Left lung (tissue), 10 donors: ENCODE data around the gene ANK2. TPM values are rescaled to one million over a fixed set of nuclear protein-coding genes. Genes with fewer than 3 reads are reported as not detected.

Source experiments
- ATAC-seq: fragments of 200-7000 bp; cut with Tn5 transposase; one replicate; pipeline ENCODE4 v1.9.1; 2020; ENCODE audit warnings: moderate library complexity
- DNase-seq, 4 donors: peaks; one replicate each; pipeline ENCODE4 v3.0.0-alpha.2; 2013 to 2020
- H3K27ac ChIP-seq, 2 donors: fragments of 200-600 bp; sonication (generic) in 1 of 2; one replicate each; pipeline versions ENCODE4 v1.5.0 to v1.8.0; 2020 to 2021
- H3K27me3 ChIP-seq, 2 donors: fragments of 200-600 bp; sonication (generic) in 1 of 2; one replicate each; pipeline versions ENCODE4 v1.5.0 to v1.8.0; 2020 to 2021
- H3K36me3 ChIP-seq, 2 donors: fragments of 200-600 bp; sonication (generic) in 1 of 2; one replicate each; pipeline versions ENCODE4 v1.5.0 to v1.8.0; 2020 to 2021
- H3K4me1 ChIP-seq, 2 donors: fragments of 200-600 bp; one replicate each; pipeline ENCODE4 v1.8.0; 2021
- H3K4me3 ChIP-seq, 2 donors: fragments of 200-600 bp; sonication (generic) in 1 of 2; one replicate each; pipeline versions ENCODE4 v1.5.0 to v1.8.0; 2020 to 2021; ENCODE audit warnings: mild to moderate bottlenecking in 1 of 2
- H3K9me3 ChIP-seq, 2 donors: fragments of 200-600 bp; sonication (generic) in 1 of 2; one replicate each; pipeline versions ENCODE4 v1.5.0 to v1.8.0; 2020 to 2021
- CTCF ChIP-seq, 2 donors: fragments of 200-600 bp; sonication (generic) in 1 of 2; IDR thresholded peaks; one replicate each; pipeline versions ENCODE4 v1.5.0 to v1.8.0; 2021; ENCODE audit warnings: antibody characterized with exemption in 2 of 2
- intact Hi-C, 2 donors: fragments of 100-400 bp; cut with DNase I; formaldehyde crosslinking; loops; one replicate each; pipeline versions ENCODE4 v1.11.2 to v1.14.2; 2022
- polyA plus RNA-seq, 6 donors: library from polyadenylated mRNA; unstranded; fragments of 120-200 nt; gene quantifications; one replicate each; pipeline ENCODE4 v1.2.1, GENCODE V29; 2013; ENCODE audit not compliant: insufficient read length in 6 of 6
- total RNA-seq, 2 donors: library from RNA; stranded (reverse); fragmentation: NEBNext Ultra II Directional; extraction: Animal tissue kit (Norgen Biotek cat#: 25700); gene quantifications; one replicate each; pipeline ENCODE4 v1.2.1, GENCODE V29; 2021
- donor health status: DM: no; HTN: yes; CAD: no.
- donor health status: DM: no; HTN: no; CAD: no.

ANK2 gene
- total and polyA plus RNA-seq, 8 donors: 18.2 to 33.2 (median 28.8) TPM

- Histone ChIP-seq H3K9me3 (no peaks in the 10 kb centered on the region), H3K27ac (no peak overlapping the region), H3K4me3 (no peak overlapping the region), H3K4me1 (peaks cover 0 to 6% of the 10 kb centered on the region in 2 donors), H3K27me3 (no peaks in the 10 kb centered on the region), H3K36me3 (no peaks in the 10 kb centered on the region)
- intact Hi-C loops: no loop called here
- ATAC-seq (no peak), DNase-seq (no peak)
- no peak for TF ChIP-seq CTCF (IDR thresholded peaks at IDR 0.05)
Measured at GRCh38 chr4:113378836-113379235, 329.4 kb downstream of the ANK2 start.

GRCh38 chr4:113382704-113383103 lies 333.3 kb downstream of the ANK2 start:
- no peak for DNase-seq
- H3K27ac ChIP-seq: peak overlapping the region; percentile 13 to 67
- H3K4me1 ChIP-seq: peaks cover 6 to 10% of the 10 kb centered on the region in 2 donors
- H3K27me3 ChIP-seq: no peaks in the 10 kb centered on the region
- TF ChIP-seq CTCF (IDR thresholded peaks at IDR 0.05): no peak
- intact Hi-C loops: no loop called here
- no peaks in the 10 kb centered on the region for H3K36me3 ChIP-seq
- H3K4me3 ChIP-seq: no peak overlapping the region
- peak; percentile 12 for ATAC-seq
- no peaks in the 10 kb centered on the region for H3K9me3 ChIP-seq

- Histone ChIP-seq H3K36me3 (no peaks in the 10 kb centered on the region), H3K27me3 (no peaks in the 10 kb centered on the region), H3K4me3 (no peak overlapping the region), H3K27ac (peak overlapping the region; percentile 35 to 67), H3K9me3 (no peaks in the 10 kb centered on the region), H3K4me1 (peaks cover 6 to 10% of the 10 kb centered on the region in 2 donors)
- TF ChIP-seq CTCF (IDR thresholded peaks at IDR 0.05): no peak
- intact Hi-C loops: no loop called here
- DNase-seq: peak in 2 of 4 donors; percentile 72 to 76
- peak; percentile 33 for ATAC-seq
Measured at GRCh38 chr4:113383111-113383785, 333.8 kb downstream of the ANK2 start.

- no peak for TF ChIP-seq CTCF (IDR thresholded peaks at IDR 0.05)
- H3K36me3 ChIP-seq: no peaks in the 10 kb centered on the region
- no peak overlapping the region for H3K4me3 ChIP-seq
- DNase-seq (no peak), ATAC-seq (no peak)
- H3K4me1 ChIP-seq: peaks cover 6 to 10% of the 10 kb centered on the region in 2 donors
- no peaks in the 10 kb centered on the region for H3K9me3 ChIP-seq
- H3K27ac ChIP-seq: peak overlapping the region; percentile 35 to 67
- intact Hi-C loops: no loop called here
- no peaks in the 10 kb centered on the region for H3K27me3 ChIP-seq
Measured at GRCh38 chr4:113384600-113384999, 335.1 kb downstream of the ANK2 start.

GRCh38 chr4:113385281-113385899 lies 335.9 kb downstream of the ANK2 start:
- Histone ChIP-seq H3K36me3 (no peaks in the 10 kb centered on the region), H3K4me3 (no peak overlapping the region), H3K27me3 (no peaks in the 10 kb centered on the region), H3K9me3 (no peaks in the 10 kb centered on the region), H3K27ac (no peak overlapping the region), H3K4me1 (peaks cover 6 to 10% of the 10 kb centered on the region in 2 donors)
- TF ChIP-seq CTCF (IDR thresholded peaks at IDR 0.05): no peak
- DNase-seq: no peak
- ATAC-seq: no peak
- intact Hi-C loops: no loop called here
